GM18505 (cell line): Measurements from ENCODE around the gene EXD3.
"Not testable (repeated sequence)": the region's sequence is repeated elsewhere in the genome, so short reads cannot be mapped to it uniquely, and the experiment has no call there.

ENCODE experiments used
- ATAC-seq: cut with Tn5 transposase; IDR thresholded peaks from one replicate; pipeline ENCODE4 v1.9.1; 2021; ENCODE audit not compliant: unreplicated experiment
- POLR2A ChIP-seq: IDR thresholded peaks from 4 replicates; pipeline ENCODE4 v1.6.1; 2011; ENCODE audit warnings: borderline replicate concordance; ENCODE audit not compliant: insufficient read depth, insufficient read length; ENCODE audit errors: extremely low read depth

Gene EXD3

DNA sequence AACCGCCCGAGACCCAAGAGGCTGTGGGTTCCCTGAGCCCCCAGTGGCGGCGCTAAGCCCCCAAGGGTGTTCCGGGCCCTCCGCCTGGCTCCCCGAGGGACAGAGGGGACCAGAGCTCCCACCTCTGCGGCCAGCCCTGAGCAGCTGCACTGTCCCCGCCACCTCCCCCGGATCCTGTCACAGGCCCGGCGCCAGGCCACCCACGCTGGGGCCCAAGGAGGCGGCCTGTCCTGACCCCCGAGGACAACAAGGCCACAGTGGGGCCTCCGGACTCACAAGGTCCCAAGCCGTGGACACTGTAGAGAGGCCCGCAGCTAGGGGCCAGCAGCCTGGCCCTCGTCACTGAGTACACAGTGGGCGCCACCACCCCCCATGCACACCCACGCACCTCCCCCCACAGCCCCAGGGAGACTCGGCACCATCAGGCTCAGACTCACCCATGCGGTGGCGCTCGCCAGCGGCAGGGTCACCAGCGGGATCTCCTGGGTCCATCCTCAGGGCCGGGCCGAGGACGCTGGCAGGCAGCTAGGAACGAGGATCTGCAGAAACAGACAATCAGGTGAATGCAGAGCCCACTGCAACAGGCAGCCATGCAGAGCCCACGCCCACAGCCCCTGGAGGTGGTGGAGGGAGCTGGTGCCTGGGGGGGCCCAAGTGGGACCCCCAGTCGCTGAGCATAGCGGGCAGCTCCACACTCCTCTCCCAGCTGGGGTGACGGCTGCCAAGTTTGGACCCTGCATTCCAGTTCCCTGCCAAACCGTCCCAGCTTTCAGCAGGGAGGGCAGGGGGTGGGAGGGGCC, 27.9 kb downstream of the EXD3 start:
- TF ChIP-seq POLR2A = no peak
- no peak for ATAC-seq

GRCh38 chr9:137393176-137394150, 29.5 kb downstream of the EXD3 start:
- no peak for TF ChIP-seq POLR2A
- no peak for ATAC-seq

DNA sequence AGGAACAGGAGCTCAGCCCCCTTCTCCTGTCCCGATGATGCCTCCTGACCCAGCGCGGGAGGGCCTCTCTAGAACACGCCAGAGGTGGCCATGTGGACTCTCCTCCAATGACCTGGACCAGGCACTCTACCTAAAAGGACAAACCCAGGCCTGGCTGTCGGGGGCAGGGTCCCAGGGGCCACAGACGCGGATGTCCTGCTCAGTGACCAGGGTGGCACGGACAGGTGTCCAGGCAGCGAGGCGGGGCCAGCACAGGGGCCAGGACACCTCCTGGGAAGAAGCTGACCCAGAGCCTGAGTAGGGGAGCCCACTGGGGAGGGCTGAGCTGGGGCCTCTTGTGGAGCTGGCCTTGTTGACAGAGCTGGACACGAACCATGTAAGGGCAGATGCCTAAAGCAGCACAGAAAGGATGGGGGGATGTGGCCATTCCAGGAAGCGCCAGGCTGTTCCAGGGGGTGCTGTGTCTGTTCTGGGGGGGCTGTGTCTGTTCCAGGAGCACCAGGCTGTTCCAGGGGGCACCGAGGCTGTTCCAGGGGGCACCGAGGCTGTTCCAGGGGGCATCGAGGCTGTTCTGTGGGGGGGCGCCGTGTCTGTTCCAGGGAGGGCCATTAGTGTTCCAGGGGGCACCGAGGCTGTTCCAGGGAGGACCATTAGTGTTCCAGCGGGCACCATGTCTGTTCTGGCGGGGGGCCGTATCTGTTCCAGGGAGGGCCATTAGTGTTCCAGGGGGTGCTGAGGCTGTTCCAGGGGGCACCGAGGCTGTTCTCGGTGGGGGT, 30.5 kb downstream of the EXD3 start:
- no peak for ATAC-seq
- no peak for TF ChIP-seq POLR2A

DNA sequence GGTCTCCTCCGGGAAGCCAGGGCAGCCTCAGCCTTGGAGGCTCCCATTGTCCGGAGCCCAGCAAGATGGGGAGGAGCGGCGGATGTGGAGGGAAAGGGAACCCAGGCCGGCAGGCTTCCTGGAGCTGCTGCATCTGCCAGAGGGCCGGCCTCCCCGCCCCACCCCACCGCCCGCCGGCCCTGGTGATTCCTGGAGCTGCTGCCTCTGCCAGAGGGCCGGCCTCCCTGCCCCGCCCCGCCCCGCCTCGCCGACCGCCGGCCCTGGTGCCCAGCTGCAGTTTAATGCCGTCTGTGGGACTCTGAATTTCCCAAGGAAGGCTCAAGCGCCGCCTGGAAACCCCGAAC, 31.6 kb downstream of the EXD3 start:
- TF ChIP-seq POLR2A = no peak
- ATAC-seq = no peak

DNA sequence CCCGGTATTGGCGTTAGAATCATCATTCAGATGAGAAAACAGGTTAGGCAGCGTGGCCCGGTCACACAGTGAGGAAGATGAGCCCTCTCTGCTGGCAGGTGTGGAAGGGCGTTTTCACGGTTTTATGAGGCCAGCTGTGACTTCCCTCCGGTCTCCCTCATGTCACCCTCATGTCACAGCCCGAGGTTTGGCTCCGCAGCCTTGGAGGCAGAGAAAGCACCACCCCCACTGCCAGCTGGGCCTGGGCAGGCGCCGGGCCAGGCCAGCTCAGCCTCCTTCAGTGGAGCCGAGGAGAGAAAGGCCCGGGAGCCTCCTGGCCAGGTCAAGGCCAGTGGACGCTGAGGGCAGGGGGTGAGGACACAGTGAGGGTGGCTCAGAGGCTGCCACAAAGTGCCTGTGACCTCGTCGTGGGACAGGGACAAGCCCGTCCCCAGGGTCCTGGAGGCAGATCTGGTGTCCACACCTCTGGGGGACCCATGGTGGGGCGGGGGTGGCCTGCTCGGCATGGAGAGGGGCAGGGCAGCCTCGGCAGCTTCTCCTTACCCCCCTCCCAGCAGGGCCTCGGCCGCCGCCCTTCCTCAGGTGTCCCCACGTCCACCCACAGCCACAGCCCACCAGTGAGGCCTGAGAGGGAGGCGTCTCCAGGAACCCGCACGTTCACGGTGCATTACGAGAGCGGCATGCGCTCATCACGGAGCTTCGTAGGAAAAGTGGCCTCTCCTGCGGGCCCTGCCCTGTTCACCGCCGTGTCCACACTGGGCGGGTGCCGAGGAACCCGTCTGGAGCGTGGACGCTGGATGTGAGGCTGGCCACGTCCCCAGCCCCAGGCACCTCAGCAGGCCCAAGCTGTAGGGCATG, 32.2 kb downstream of the EXD3 start:
- TF ChIP-seq POLR2A = no peak

DNA sequence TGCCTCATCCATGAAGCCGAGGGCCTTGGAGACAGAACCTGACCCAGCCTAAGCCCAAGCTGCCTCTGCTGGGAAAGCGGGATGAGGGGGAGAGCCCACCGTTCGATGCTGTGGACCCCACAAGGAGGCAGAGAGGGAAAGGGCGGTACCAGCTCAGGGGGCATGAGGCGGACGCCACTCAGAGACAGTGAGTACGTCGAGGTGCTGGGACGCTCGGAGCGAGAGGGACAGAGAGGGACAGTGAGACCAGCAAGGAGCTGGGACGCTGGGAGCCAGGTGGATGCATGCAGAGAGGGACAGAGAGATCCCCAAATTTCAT, 33.6 kb downstream of the EXD3 start:
- no peak for ATAC-seq
- no peak for TF ChIP-seq POLR2A

More for the DNA sequence above, 32.2 kb downstream of the EXD3 start:
- no peak for ATAC-seq

DNA sequence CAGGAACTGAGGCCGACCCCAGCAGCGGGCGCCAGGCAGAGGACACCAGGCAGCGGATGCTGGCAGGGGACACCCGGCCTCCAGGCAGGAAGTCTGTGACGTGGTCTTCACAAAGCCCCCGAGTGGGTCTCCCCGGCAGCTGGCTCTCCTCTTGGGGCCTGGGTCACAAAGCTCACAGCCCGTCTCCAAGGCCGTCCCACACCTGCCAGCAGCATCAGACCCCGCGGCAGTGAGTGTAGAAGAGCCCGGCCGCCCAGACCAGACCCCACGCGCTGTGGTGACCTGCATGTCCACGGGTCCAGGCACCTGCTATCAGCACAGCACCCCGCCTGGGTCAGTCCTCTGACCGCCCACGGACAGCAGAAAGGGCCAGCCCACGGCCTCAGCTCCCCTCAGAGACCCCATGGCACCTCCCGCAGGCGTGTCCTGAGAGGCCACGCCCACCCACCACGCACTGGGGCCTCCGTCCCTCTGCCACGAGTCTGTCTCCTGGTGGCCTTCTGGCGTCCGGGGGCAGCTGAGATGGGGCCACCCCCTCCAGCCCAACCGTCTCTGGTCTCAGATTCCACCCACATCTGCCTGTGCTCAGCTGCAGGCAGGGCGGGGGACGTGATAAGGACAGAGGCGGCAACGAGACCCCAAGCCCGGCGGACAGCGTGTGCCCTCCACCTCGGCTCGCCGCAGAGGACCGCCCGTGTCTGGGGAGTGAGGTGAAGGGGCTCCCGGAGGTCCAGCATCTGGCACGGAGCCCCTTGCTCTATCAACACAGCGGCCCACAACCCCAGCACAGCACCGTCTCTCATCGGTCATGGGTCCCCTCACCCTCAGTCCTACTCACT, 34.2 kb downstream of the EXD3 start:
- no peak for ATAC-seq
- TF ChIP-seq POLR2A = no peak

DNA sequence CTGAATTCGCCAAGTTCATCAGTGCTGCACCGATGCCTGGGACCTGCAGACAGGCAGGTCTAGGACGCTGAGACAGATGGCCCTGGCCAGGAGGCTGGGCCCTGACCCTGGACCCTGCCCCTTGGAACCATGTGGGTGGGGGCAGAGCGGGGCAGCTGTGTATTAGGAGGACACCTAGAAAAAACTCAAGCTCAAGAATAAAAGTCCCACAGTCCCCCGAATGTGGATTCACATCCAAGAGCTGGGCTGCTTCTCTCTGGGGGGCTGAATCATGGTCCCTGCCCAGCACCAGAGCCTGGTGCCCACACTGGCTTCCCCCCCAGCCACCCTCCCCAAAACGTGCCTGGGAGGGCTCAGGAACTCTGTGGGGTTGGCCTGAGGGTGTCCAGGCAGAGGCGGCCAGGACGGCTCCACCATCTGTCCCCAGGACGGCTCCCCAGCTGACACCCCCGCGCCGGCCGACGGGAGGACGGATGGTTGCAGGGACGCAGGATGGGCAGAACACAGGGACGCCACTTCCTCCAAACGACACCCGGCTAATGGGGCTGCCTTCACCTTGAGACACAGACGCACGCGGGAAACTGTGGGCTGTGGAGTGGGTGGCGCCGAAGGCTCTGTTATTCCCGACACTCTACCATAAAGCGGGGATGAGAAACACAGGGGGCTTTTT, 34.9 kb downstream of the EXD3 start:
- no peak for ATAC-seq
- no peak for TF ChIP-seq POLR2A

DNA sequence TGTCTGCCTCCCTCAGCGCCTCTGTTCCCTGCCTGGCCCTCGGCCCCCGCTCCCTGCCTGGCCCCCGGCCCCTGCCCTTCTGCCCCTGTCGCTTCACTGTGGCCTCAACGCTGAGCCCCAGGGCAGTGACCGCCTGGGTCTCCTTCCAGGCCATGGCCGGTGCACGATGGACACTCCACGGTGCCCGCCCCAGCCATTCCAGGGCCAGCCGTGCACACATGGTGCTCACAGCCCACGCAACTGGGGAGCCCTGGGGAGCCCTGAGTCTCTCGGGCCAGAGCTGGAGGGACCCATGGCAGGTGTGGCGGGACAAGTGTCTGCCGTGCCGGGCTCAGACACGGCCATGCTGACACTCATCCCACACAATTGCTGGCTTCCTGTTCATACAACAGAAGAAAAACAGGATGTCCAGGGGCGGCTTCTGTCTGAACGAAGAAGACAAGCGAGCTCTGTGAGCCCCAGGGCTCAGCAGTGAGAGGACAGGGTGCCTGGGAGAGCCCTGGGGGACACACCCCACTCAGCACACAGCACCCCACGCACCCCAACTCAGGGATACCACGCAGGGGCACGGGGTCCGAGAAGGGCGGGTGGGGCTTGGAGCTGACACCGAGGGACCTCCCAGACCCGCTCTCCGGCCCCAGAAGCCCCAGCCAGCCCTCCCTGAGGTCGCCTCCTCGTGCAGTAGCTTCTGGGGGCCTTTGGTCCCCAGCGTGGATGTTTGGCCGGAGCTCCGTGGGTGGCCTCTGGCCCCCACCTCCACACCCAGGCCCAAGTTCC, 35.7 kb downstream of the EXD3 start:
- no peak for ATAC-seq
- no peak for TF ChIP-seq POLR2A

DNA sequence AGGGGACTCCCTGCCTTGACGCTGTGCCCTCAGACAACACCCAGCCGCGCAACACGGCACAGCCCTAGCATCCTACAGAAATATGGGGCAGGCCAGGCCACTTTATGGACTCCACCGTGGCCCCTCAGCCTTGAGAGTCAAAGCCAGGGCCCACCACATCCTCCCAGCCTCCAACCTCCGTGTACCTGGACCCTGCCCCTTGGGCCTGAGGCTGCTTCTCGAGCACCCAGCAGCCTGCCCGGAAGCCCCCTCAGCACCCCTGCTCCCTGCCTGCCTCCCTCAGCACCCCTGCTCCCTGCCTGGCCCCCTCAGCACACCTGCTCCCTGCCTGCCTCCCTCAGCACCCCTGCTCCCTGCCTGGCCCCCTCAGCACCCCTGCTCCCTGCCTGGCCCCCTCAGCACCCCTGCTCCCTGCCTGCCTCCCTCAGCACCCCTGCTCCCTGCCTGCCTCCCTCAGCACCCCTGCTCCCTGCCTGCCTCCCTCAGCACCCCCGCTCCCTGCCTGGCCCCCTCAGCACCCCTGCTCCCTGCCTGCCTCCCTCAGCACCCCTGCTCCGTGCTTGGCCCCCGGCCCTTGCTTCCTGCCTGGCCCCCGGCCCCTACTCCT, 36.4 kb downstream of the EXD3 start:
- ATAC-seq = not testable (repeated sequence)
